Ascending aorta (tissue), 2 donors: ENCODE results near the gene TACR1. TPM values are rescaled to one million over a fixed set of nuclear protein-coding genes. Genes with fewer than 3 reads are reported as not detected.

Experiments used
- DNase-seq, 2 donors: peaks; one replicate each; pipeline ENCODE4 v3.0.0-alpha.2; 2019; ENCODE audit warnings: low spot score in 2 of 2
- H3K27ac ChIP-seq, 2 donors: fragments of 200-600 bp; sonication (generic); one replicate each; pipeline ENCODE4 v1.5.1; 2016 to 2017; ENCODE audit warnings: mild to moderate bottlenecking in 1 of 2
- H3K27me3 ChIP-seq: fragments of 200-600 bp; sonication (generic); one replicate; pipeline ENCODE4 v1.5.1; 2017
- H3K36me3 ChIP-seq, 2 donors: fragments of 200-600 bp; sonication (generic); one replicate each; pipeline ENCODE4 v1.5.1; 2016
- H3K4me1 ChIP-seq, 2 donors: fragments of 200-600 bp; sonication (generic); one replicate each; pipeline ENCODE4 v1.5.1; 2016 to 2017; ENCODE audit warnings: mild to moderate bottlenecking in 1 of 2
- H3K4me3 ChIP-seq, 2 donors: fragments of 200-600 bp; sonication (generic); one replicate each; pipeline ENCODE4 v1.5.1; 2016 to 2017; ENCODE audit warnings: mild to moderate bottlenecking in 1 of 2
- H3K9me3 ChIP-seq, 2 donors: fragments of 200-600 bp; sonication (generic); one replicate each; pipeline ENCODE4 v1.5.1; 2016
- CTCF ChIP-seq, 3 experiments: fragments of 200-600 bp in 2 of 3; fragments of 450-650 bp in 1 of 3; sonication (generic) in 2 of 3; IDR thresholded peaks; one replicate each; pipeline ENCODE4 v1.5.1; 2016 to 2019; ENCODE audit warnings: antibody characterized with exemption in 3 of 3, mild to moderate bottlenecking in 1 of 3, moderate library complexity in 1 of 3
- intact Hi-C: fragments of 100-400 bp; cut with DNase I; formaldehyde crosslinking; loops from one replicate; pipeline ENCODE4 v1.15.1; 2023
- total RNA-seq: library from RNA; depleted of rRNA; stranded (reverse); fragments of >200 nt; gene quantifications from one replicate; pipeline ENCODE4 v1.1.0, GENCODE V29; 2016

TACR1 gene
- total RNA-seq, 1 donor from 2014 or later, result 27.5 TPM

- Histone ChIP-seq H3K36me3 (no peaks in the 10 kb centered on the region), H3K4me1 (no peaks in the 10 kb centered on the region), H3K27me3 (no peaks in the 10 kb centered on the region), H3K9me3 (no peaks in the 10 kb centered on the region), H3K4me3 (no peak overlapping the region), H3K27ac (no peak overlapping the region)
- intact Hi-C loops, result no loop called here
- no peak for DNase-seq
- TF ChIP-seq CTCF (IDR thresholded peaks at IDR 0.05), result peak in 1 of 3 experiments; percentile 46
Measured at GRCh38 chr2:75130171-75130570, 69.1 kb downstream of the TACR1 start.

GRCh38 chr2:75123876-75124275 lies 75.4 kb downstream of the TACR1 start:
- no peak for TF ChIP-seq CTCF (IDR thresholded peaks at IDR 0.05)
- Histone ChIP-seq H3K9me3 (no peaks in the 10 kb centered on the region), H3K4me3 (no peak overlapping the region), H3K27ac (no peak overlapping the region), H3K4me1 (no peaks in the 10 kb centered on the region), H3K36me3 (no peaks in the 10 kb centered on the region), H3K27me3 (no peaks in the 10 kb centered on the region)
- DNase-seq, result no peak
- intact Hi-C loops, result no loop called here

- H3K4me3 ChIP-seq, result no peak overlapping the region
- H3K36me3 ChIP-seq, result no peaks in the 10 kb centered on the region
- no peaks in the 10 kb centered on the region for H3K9me3 ChIP-seq
- H3K4me1 ChIP-seq, result no peaks in the 10 kb centered on the region
- DNase-seq, result no peak
- intact Hi-C loops, result no loop called here
- no peaks in the 10 kb centered on the region for H3K27me3 ChIP-seq
- TF ChIP-seq CTCF (IDR thresholded peaks at IDR 0.05), result no peak
- no peak overlapping the region for H3K27ac ChIP-seq
Measured at GRCh38 chr2:75113231-75113869, 86.0 kb downstream of the TACR1 start.

- H3K9me3 ChIP-seq, result no peaks in the 10 kb centered on the region
- no peaks in the 10 kb centered on the region for H3K36me3 ChIP-seq
- no peak overlapping the region for H3K4me3 ChIP-seq
- H3K27me3 ChIP-seq, result no peaks in the 10 kb centered on the region
- no peak for TF ChIP-seq CTCF (IDR thresholded peaks at IDR 0.05)
- no peaks in the 10 kb centered on the region for H3K4me1 ChIP-seq
- H3K27ac ChIP-seq, result no peak overlapping the region
- no peak for DNase-seq
- intact Hi-C loops, result no loop called here
Measured at GRCh38 chr2:75108937-75109482, 90.3 kb downstream of the TACR1 start.

- TF ChIP-seq CTCF (IDR thresholded peaks at IDR 0.05), result no peak
- intact Hi-C loops, result no loop called here
- Histone ChIP-seq H3K27me3 (no peaks in the 10 kb centered on the region), H3K4me1 (no peaks in the 10 kb centered on the region), H3K9me3 (no peaks in the 10 kb centered on the region), H3K4me3 (no peak overlapping the region), H3K36me3 (no peaks in the 10 kb centered on the region), H3K27ac (no peak overlapping the region)
- DNase-seq, result no peak
Measured at GRCh38 chr2:75102011-75102410, 97.3 kb downstream of the TACR1 start.

GRCh38 chr2:75100801-75101151 lies 98.5 kb downstream of the TACR1 start:
- Histone ChIP-seq H3K27me3 (no peaks in the 10 kb centered on the region), H3K4me3 (no peak overlapping the region), H3K36me3 (no peaks in the 10 kb centered on the region), H3K27ac (no peak overlapping the region), H3K9me3 (no peaks in the 10 kb centered on the region), H3K4me1 (no peaks in the 10 kb centered on the region)
- intact Hi-C loops, result no loop called here
- no peak for TF ChIP-seq CTCF (IDR thresholded peaks at IDR 0.05)
- DNase-seq, result no peak
